Motor neuron (in vitro differentiated cells): ENCODE measurements around the gene PCSK9. TPM values are rescaled to one million over a fixed set of nuclear protein-coding genes. Genes with fewer than 3 reads are reported as not detected.

Source experiments
- ATAC-seq, 8 experiments: fragments of 200-7000 bp; cut with Tn5 transposase; replicated peaks in 6 of 8; 2 replicates each; pipeline ENCODE4 v1.8.0; 2021; ENCODE audit warnings: mild to moderate bottlenecking in 8 of 8, moderate library complexity in 8 of 8
- H3K27ac ChIP-seq, 2 donors: fragments of 250-450 bp; sonication (Bioruptor Pico); 2 replicates each; pipeline ENCODE4 v1.9.0; 2021; ENCODE audit warnings: antibody characterized with exemption in 2 of 2, mild to moderate bottlenecking in 2 of 2, moderate library complexity in 1 of 2
- H3K4me1 ChIP-seq, 2 donors: fragments of 250-450 bp; sonication (Bioruptor Pico); replicated peaks in 1 of 2; 2 replicates each; pipeline ENCODE4 v1.6.1; 2021; ENCODE audit warnings: antibody characterized with exemption in 2 of 2, mild to moderate bottlenecking in 2 of 2, moderate library complexity in 1 of 2
- H3K4me3 ChIP-seq, 5 donors: fragments of 250-450 bp; sonication (Bioruptor Pico); 2 replicates each; pipeline ENCODE4 v1.9.0; 2021; ENCODE audit warnings: antibody characterized with exemption in 5 of 5, mild to moderate bottlenecking in 5 of 5, moderate library complexity in 4 of 5
- WGBS, 10 experiments: fragments of 450-650 bp; shearing (Covaris generic); methylation state at CpG; one replicate each; pipeline ENCODE4 v1.0.0; 2022; 5-methylcytosine and 5-hydroxymethylcytosine counted together
- in situ Hi-C, 9 experiments: fragments of 400-800 bp; cut with MboI; loops; one replicate each; pipeline ENCODE4 v1.15.0; 2021; ENCODE audit warnings: low sequenced_read_pairs in 9 of 9, low pct_unique_long_range_greater_than_20kb in 2 of 9; ENCODE audit not compliant: unreplicated experiment in 9 of 9
- total RNA-seq, 8 experiments: library from RNA; unstranded; fragments of 300-600 nt; gene quantifications; 2 replicates each; pipeline versions ENCODE4 v1.2.3 to v1.2.4, GENCODE V29; 2022

Gene PCSK9
- total RNA-seq, 8 experiments from 2014 or later, result 0.05 to 51.9 (median 1.3) TPM

DNA sequence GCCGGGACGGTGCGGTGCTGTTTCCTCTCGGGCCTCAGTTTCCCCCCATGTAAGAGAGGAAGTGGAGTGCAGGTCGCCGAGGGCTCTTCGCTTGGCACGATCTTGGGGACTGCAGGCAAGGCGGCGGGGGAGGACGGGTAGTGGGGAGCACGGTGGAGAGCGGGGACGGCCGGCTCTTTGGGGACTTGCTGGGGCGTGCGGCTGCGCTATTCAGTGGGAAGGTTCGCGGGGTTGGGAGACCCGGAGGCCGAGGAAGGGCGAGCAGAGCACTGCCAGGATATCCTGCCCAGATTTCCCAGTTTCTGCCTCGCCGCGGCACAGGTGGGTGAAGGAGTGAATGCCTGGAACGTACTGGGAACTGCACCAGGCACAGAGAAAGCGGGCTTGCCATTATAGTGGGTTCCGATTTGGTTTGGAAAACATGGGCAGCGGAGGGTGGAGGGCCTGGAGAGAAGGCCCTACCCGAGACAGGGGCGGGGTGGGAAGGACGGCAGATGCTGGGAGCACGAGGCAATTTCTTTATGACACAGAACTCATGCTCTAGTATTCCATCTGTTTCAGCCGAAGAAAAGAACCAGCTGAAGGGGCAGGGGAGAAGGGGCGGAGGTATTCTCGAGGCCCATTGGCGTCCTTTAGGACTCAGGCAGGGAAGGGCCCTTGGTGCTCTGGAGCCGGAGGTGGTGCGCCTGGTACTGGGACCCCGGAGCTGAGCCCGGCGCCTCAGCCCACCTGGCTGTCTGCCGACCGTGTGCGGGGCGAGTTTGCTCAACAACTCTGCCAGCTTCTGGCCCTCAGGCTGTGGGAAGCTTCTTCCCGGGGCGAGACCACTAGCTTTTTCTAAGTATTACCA lies 960 bp downstream of the PCSK9 start:
- peak; percentile 23 to 61 (median 36) for ATAC-seq
- H3K4me3 ChIP-seq, result peak overlapping the region; percentile 9 to 19 (median 15)
- 0 to 31% (median 15%) methylated on average over 2 to 15 of the region's 49 CpGs; no CpG with 5 or more reads in 5 of the 10 experiments for WGBS, 10 experiments
- H3K27ac ChIP-seq, result no peak overlapping the region
- in situ Hi-C loops, result no loop called here
- peaks cover 3% of the 10 kb centered on the region in 2 donors for H3K4me1 ChIP-seq

DNA sequence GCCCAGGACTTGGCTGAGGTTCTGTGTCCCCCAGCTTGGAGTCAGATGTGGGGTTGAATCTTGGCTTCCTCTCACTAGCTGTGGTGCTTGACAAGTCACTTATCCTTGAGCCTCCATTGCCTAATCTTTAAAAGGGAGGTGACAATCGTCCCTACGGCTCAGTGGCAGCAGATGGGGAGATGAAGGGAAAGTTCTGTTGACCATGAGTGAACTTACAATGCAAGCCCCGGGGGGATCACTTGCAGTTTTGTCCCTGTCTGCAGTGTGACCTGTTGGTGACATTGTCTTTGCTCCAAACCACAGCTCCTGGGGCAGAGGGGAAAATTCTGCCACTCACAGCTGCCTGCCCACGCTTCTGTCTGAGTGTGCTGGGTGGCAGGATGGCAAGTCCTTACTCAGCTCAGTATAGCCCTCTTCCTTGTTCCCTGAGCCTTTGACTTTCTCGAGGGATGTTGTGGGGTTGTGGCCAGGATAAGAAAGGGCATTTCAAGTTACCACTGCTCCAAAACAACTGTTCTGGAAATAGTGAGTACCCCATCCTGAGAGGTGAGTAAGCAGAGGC lies 1.7 kb downstream of the PCSK9 start:
- WGBS, 10 experiments, result 0 to 71% (median 29%) methylated on average over 1 to 4 of the region's 5 CpGs; no CpG with 5 or more reads in 2 of the 10 experiments
- in situ Hi-C loops, result no loop called here
- Histone ChIP-seq H3K27ac (no peak overlapping the region), H3K4me1 (peaks cover 3% of the 10 kb centered on the region in 2 donors), H3K4me3 (no peak overlapping the region)
- ATAC-seq, result no peak

DNA sequence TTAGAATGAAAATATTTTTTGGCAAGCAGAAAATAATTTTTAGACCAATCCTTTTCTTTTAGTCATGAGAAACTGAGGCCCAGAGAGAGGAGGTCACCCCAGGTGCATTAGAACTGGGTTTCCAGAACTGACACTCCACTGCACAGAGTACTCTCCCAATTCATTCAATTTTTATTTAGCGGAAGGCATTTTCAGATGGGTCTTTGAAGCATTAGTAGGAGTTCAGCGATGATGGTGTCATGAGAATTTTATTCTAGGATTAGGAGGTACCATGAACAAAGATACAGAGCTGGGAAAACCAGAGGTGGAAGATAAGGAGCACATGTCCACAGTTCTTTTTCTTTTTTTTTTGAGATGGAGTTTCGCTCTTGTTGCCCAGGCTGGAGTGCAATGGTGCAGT lies 2.3 kb downstream of the PCSK9 start:
- H3K4me3 ChIP-seq, result no peak overlapping the region
- peaks cover 3% of the 10 kb centered on the region in 2 donors for H3K4me1 ChIP-seq
- no peak for ATAC-seq
- H3K27ac ChIP-seq, result no peak overlapping the region
- in situ Hi-C loops, result no loop called here
- WGBS, 10 experiments, result 50 to 100% (median 85%) methylated on average over 1 to 3 of the region's 3 CpGs; no CpG with 5 or more reads in 2 of the 10 experiments

DNA sequence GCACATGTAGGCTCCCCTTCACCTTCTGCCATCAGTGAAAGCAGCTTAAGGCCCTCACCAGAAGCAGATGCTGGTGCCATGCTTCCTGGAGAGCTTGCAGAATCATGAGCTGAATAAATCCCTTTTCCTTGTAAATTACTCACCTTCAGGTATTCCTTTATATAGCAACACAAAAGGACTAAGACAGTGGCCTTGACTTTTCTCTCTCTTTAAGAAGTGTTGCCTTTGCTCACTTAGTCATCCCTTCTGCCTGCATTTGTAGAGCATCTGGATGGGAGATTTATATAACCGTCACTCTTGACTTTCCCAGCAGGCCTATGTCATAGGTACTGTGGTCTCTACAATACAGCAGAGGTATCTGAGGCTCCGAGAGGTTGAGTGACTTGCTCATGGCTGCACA lies 3.7 kb downstream of the PCSK9 start:
- no peak overlapping the region for H3K27ac ChIP-seq
- 25 to 100% (median 83%) methylated on average over 1 to 2 of the region's 2 CpGs; no CpG with 5 or more reads in 1 of the 10 experiments for WGBS, 10 experiments
- no peak for ATAC-seq
- H3K4me3 ChIP-seq, result no peak overlapping the region
- in situ Hi-C loops, result no loop called here
- peaks cover 3% of the 10 kb centered on the region in 2 donors for H3K4me1 ChIP-seq

DNA sequence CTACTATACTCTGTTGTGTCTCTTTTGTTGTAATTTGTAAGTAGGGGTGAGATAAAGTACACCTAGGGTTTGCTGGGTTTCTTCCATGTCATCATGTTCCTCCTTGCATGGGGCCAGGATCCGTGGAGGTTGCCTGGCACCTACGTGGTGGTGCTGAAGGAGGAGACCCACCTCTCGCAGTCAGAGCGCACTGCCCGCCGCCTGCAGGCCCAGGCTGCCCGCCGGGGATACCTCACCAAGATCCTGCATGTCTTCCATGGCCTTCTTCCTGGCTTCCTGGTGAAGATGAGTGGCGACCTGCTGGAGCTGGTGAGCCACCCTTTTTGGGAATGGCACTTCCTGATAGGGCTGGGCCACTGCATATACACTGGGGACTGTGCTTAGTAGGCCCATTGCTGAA lies 4.4 kb downstream of the PCSK9 start:
- H3K4me3 ChIP-seq, result no peak overlapping the region
- in situ Hi-C loops, result no loop called here
- peaks cover 3% of the 10 kb centered on the region in 2 donors for H3K4me1 ChIP-seq
- 88 to 100% (median 96%) methylated on average over 3 to 9 of the region's 9 CpGs; no CpG with 5 or more reads in 7 of the 10 experiments for WGBS, 10 experiments
- no peak for ATAC-seq
- H3K27ac ChIP-seq, result no peak overlapping the region

DNA sequence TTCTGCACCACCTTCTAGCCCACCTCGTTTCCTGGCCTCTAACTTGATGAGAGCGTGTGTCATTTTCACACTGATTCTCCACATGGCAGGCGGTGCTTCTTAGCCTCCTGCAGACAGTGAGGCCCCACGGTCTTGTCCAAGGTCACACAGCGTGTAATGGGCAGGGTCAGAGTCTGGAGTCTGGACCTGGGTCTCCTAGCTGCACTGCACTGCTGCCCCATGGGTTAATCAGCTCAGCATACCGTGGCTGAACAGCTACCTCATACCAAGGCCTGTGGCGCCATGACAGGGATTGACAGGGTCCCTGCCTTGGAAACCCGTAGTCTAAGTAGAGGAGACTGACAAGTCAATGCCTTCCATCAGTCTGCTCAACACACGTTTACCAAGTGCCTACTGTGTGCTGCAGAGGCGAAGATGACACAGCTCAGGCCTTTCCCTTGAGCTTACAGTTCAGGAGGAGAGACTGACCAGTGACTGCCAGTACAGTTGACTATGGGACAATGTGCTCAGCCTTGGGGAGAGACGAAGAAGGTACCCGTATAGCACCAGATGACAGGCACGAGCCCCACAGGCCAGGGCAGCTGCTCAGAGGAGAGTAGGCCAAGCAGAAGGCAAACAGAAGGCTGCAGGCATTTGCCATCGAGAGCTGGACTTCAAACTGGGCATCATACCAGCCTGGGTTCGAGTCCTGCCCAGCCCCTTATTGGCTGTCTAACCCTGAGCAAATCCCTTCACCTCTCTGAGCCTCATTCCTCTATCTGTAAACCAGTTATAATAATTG lies 5.5 kb downstream of the PCSK9 start:
- no peak for ATAC-seq
- no peak overlapping the region for H3K27ac ChIP-seq
- 20 to 93% (median 91%) methylated on average over 1 to 13 of the region's 15 CpGs; no CpG with 5 or more reads in 2 of the 10 experiments for WGBS, 10 experiments
- H3K4me3 ChIP-seq, result no peak overlapping the region
- in situ Hi-C loops, result no loop called here
- H3K4me1 ChIP-seq, result peaks cover 0 to 3% of the 10 kb centered on the region in 2 donors

DNA sequence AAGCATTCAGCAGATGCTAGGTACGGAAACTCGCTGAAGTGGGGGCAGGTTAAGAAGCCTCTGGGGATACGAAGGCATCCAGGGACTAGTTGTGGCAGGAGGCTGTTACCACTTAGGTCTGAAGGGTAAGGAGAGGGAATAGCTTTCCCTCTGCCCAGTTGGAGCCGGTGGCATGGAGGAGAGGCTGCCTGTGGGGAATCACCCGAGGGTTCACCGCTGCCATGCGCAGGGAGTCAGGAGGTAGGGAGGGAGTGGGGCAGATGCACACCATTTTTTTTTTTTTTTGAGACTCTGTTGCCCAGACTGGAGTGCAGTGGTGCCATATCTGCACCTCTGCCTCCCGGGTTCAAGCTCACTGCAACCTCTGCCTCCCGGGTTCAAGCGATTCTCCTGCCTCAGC lies 6.1 kb downstream of the PCSK9 start:
- no peak for ATAC-seq
- Histone ChIP-seq H3K27ac (no peak overlapping the region), H3K4me1 (peaks cover 0 to 3% of the 10 kb centered on the region in 2 donors), H3K4me3 (no peak overlapping the region)
- 88 to 100% (median 97%) methylated on average over 1 to 7 of the region's 10 CpGs; no CpG with 5 or more reads in 3 of the 10 experiments for WGBS, 10 experiments
- in situ Hi-C loops, result no loop called here

DNA sequence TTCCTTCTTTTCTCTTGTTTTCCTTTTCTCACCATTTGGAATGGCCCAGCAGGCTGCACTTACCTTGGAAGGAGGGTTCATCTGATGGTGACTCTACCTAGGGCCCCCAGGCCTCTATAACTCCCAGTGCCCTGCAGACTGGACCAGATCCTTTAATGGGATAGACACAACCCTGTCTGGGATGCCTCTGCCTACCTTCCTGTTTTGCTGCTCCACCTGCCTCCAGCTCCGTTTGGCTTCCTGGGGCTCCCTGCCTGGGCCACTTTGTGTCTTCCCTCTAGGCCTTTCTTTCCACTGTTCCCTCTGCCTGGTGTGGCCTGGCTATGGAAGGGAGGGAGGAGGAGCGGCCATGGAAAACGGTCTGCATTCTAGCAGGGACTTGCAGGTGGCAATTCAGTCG lies 7.5 kb downstream of the PCSK9 start:
- H3K4me3 ChIP-seq, result no peak overlapping the region
- H3K27ac ChIP-seq, result no peak overlapping the region
- 45 to 100% (median 60%) methylated on average over 1 to 4 of the region's 4 CpGs; no CpG with 5 or more reads in 3 of the 10 experiments for WGBS, 10 experiments
- no peaks in the 10 kb centered on the region for H3K4me1 ChIP-seq
- in situ Hi-C loops, result no loop called here
- no peak for ATAC-seq

DNA sequence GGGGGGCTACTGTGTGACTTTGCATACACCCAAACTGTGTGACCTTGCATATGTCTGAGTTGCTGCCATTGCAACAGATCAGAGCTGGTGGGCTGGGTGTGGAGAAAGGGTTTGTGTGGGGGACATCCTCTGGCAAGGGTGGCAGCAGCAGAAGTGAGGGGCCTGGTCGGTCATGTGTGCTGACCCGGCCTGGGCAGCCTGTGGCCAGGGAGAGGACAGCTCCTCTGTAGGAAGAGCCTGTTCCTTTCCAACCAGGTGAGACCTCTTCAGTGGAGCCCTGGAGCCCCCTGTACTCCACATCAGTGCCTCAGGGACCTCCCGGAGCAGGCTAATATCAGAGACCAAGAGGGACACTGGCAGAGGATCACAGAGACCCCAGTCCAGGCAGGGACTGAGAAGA lies 8.3 kb downstream of the PCSK9 start:
- in situ Hi-C loops, result no loop called here
- 80 to 100% (median 80%) methylated on average over 1 to 2 of the region's 3 CpGs; no CpG with 5 or more reads in 7 of the 10 experiments for WGBS, 10 experiments

DNA sequence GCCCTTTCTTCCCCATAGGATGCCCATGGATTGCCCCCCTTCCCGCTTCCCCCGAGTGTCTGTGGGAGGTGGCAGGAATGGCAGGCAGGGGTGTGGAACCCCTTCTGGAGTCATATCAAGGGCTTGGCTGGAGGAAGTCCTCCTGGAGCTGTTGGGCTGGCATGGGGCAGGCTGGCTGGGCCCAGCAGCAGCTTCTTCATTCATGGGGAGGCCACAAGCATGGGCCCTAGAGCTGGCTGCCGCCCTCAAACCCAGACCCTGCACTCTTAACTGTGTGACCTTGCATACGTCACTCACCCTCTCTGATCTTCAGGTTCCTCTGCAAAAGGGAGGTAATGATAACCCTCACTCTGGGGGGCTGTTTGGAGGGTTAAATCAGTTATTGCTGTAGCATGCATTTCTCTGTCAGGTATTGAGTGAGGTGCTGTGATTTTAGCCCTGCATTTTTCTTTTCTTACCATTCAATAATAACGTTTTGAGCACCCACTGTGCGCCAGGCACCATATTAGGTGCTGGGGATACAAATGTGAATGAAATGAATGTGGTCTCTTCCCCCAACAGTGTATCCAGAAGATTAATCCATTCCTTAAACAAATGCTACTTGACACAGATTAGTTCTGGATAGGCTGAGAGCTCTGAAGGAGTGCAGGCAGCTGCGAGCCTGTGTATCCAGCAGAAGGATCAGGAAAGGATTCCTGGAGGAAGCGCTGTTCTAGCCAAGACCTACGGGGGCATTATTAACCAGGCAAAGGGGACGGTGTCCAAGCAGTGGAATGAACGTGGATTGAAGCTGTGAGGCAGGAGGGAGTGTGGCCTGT lies 9.3 kb downstream of the PCSK9 start:
- ATAC-seq, result no peak
- in situ Hi-C loops, result no loop called here
- Histone ChIP-seq H3K4me3 (no peak overlapping the region), H3K27ac (no peak overlapping the region), H3K4me1 (peaks cover 0 to 3% of the 10 kb centered on the region in 2 donors)
- WGBS, 10 experiments, result 60 to 93% (median 86%) methylated on average over 2 to 7 of the region's 11 CpGs; no CpG with 5 or more reads in 1 of the 10 experiments

More for the DNA sequence above, 8.3 kb downstream of the PCSK9 start:
- Histone ChIP-seq H3K4me3 (no peak overlapping the region), H3K4me1 (no peaks in the 10 kb centered on the region), H3K27ac (no peak overlapping the region)
- ATAC-seq, result no peak

DNA sequence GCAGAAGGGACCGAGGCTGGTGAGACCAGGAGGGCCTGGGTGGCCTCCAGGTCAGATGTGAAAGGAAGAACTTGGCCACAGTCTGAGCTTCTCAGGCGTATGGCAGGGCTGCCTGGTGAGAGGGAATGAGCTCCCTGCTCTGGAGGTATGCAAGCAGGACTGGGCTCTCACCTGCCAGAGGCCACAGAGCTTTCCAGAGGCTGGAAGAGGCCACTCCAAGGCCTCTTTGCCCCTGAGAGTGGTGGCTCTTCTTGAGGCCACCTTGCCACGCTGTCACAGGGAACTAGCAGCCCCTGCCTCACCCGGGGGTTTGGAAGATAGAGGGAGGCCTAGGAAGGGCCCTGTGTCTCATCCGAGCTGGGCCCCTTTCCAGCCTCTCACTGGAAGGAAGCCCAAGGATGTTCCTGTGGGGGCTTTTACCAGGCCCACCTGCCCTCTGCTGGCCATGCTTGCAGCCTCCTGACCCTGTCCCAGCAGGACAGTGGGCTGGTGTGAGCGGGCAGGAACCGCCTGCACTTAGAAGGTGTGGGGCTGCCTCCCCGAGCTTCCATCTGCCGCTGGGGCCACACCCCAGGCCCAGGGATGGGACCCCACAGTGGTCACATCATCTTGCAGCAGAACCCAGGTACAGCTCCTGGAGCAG lies 10.0 kb downstream of the PCSK9 start:
- peak in 1 of 8 experiments; percentile 14 for ATAC-seq
- in situ Hi-C loops, result no loop called here
- H3K27ac ChIP-seq, result no peak overlapping the region
- H3K4me3 ChIP-seq, result no peak overlapping the region
- peaks cover 0 to 3% of the 10 kb centered on the region in 2 donors for H3K4me1 ChIP-seq
- WGBS, 10 experiments, result 67 to 95% (median 80%) methylated on average over 1 to 3 of the region's 9 CpGs; no CpG with 5 or more reads in 5 of the 10 experiments

DNA sequence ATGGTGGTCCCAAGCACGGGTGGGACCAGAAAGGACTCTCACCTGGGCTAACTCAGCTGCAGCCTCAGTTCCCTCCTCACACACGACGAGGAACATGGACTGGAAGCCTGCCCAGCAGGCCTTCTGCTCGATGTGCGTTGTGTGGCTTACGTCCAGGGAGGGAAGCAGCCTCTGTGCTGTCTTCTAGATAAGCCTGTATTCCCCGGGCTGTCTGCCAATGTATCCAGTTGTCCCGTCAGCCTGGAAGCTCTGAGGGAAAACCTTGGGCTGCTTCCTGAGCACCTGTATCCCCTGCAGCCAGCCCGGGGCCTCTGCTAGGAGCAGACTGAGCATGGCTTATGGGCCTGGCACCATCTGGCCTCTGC lies 10.5 kb downstream of the PCSK9 start:
- Histone ChIP-seq H3K4me3 (no peak overlapping the region), H3K27ac (no peak overlapping the region), H3K4me1 (peaks cover 0 to 3% of the 10 kb centered on the region in 2 donors)
- in situ Hi-C loops, result no loop called here
- WGBS, 10 experiments, result 54 to 100% (median 82%) methylated on average over 1 to 6 of the region's 9 CpGs; no CpG with 5 or more reads in 5 of the 10 experiments
- peak in 2 of 8 experiments; percentile 12 to 18 for ATAC-seq
